Spinal cord (tissue), 10 donors: ENCODE data around the gene MS4A10. TPM values are rescaled to one million over a fixed set of nuclear protein-coding genes. Genes with fewer than 3 reads are reported as not detected.

Experiments used
- DNase-seq, 6 donors: peaks; one replicate each; pipeline versions ENCODE4 v3.0.0 to v3.0.0-alpha.2; 2013 to 2015; ENCODE audit warnings: low spot score in 6 of 6, low read depth in 4 of 6
- H3K27ac ChIP-seq: one replicate; pipeline ENCODE4 v1.5.1; 2013; ENCODE audit warnings: low read depth, low read length, control low read depth
- H3K27me3 ChIP-seq: one replicate; pipeline ENCODE4 v1.6.1; 2013; ENCODE audit warnings: low read length; ENCODE audit not compliant: control insufficient read depth, insufficient read depth
- H3K36me3 ChIP-seq: one replicate; pipeline ENCODE4 v1.6.1; 2013; ENCODE audit warnings: low read length; ENCODE audit not compliant: control insufficient read depth, insufficient read depth
- H3K4me1 ChIP-seq: one replicate; pipeline ENCODE4 v1.6.1; 2013; ENCODE audit warnings: low read length; ENCODE audit not compliant: control insufficient read depth, insufficient read depth
- H3K4me3 ChIP-seq: one replicate; pipeline ENCODE4 v1.5.1; 2013; ENCODE audit warnings: low read depth, low read length, control low read depth
- H3K9me3 ChIP-seq: one replicate; pipeline ENCODE4 v1.6.1; 2013; ENCODE audit warnings: low read length; ENCODE audit not compliant: control insufficient read depth, insufficient read depth
- WGBS: methylation state at CpG from one replicate; pipeline ENCODE4 v1.1.5; 2013; ENCODE audit warnings: missing lambda C conversion rate; ENCODE audit not compliant: insufficient coverage; 5-methylcytosine and 5-hydroxymethylcytosine counted together
- polyA plus RNA-seq, 2 donors: library from polyadenylated mRNA; unstranded; fragments of 120-200 nt; gene quantifications; one replicate each; pipeline ENCODE4 v1.2.1, GENCODE V29; 2013; ENCODE audit not compliant: insufficient read length in 2 of 2
- total RNA-seq, 2 donors: library from RNA; depleted of rRNA in 1 of 2; stranded (reverse); fragments of 120-200 nt in 1 of 2; fragments of >200 nt in 1 of 2; gene quantifications; one replicate each; pipeline versions ENCODE4 v1.2.3 to v1.2.4, GENCODE V29; 2013 to 2014
- donor health status: healthy.

The MS4A10 gene
- total and polyA plus RNA-seq, 4 donors: not detected

DNA sequence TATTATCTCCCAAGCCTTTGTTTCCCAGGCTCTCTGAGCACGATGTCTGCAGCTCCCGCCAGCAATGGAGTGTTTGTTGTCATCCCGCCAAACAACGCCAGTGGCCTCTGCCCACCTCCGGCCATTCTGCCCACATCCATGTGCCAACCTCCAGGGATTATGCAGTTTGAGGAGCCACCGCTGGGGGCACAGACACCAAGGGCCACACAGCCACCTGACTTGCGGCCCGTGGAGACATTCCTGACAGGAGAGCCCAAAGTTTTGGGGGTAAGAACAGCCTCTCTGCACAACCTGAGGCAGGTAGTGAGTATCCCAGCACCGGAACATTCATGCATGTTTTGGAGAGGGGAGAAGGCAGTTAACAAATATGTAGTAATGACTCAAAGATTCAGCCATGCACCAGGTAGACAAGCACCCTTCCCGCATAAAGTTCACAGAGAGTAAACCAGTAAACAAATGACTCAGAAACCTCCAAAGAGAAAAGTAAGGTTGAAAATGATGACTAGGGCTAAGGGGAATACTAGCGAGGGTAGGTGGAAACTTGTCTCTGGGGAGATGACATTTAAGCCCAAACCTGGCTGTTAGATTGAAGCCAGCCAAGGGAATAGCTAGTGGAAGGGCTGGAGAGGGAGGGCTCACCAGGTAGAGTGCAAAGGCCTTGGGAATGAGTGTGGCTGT lies 21.3 kb upstream of the MS4A10 start:
- 83% methylated on average over 9 of the region's 11 CpGs for WGBS
- no peaks in the 10 kb centered on the region for H3K4me1 ChIP-seq
- no peaks in the 10 kb centered on the region for H3K9me3 ChIP-seq
- DNase-seq: no peak
- H3K36me3 ChIP-seq: no peaks in the 10 kb centered on the region
- no peaks in the 10 kb centered on the region for H3K27me3 ChIP-seq
- H3K4me3 ChIP-seq: no peak overlapping the region
- no peak overlapping the region for H3K27ac ChIP-seq

DNA sequence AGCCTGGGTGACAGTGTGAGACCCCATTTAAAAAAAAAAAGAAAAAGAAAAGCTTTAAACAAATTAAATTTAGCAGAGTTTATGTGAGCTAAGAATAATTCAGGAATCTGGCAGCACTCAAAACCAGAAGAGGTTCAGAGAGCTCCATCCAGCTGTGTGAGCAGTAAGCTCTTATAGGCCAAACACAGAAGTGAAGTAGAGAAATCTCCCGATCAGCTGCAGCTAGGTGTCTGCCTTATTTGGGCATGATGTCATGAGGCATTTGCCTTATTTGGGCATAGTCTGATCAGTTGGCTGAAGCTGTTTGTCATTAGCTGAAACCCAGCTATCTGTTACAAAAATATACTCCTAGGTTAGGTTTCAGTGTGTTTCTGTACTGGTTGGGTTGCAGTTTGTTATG lies 20.3 kb upstream of the MS4A10 start:
- H3K36me3 ChIP-seq: no peaks in the 10 kb centered on the region
- H3K4me1 ChIP-seq: no peaks in the 10 kb centered on the region
- no peak for DNase-seq
- no peaks in the 10 kb centered on the region for H3K27me3 ChIP-seq
- no peak overlapping the region for H3K4me3 ChIP-seq
- WGBS: 10% methylated on average over 1 of the region's 1 CpG
- no peaks in the 10 kb centered on the region for H3K9me3 ChIP-seq
- no peak overlapping the region for H3K27ac ChIP-seq

DNA sequence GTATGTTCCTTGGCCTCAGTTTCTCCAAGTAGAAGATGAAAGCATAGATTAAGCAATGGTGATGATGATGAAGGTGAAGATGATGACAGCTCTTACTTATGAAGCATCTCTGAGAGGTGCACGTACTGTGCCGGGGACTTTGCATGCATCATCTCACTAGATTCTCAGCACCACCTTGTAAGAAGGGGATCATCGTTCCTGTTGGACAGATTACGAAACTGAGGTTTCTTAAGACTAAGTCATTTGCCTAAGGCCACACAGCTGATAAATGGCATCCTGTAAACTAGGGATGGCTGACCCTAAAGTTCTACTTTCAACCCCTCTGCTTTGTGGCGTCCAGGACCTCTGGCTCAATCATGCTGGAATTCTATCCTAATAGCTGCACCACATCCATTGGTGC lies 19.8 kb upstream of the MS4A10 start:
- Histone ChIP-seq H3K36me3 (no peaks in the 10 kb centered on the region), H3K9me3 (no peaks in the 10 kb centered on the region), H3K4me1 (no peaks in the 10 kb centered on the region), H3K27ac (no peak overlapping the region), H3K4me3 (no peak overlapping the region), H3K27me3 (no peaks in the 10 kb centered on the region)
- no peak for DNase-seq
- WGBS: 100% methylated on average over 4 of the region's 5 CpGs

DNA sequence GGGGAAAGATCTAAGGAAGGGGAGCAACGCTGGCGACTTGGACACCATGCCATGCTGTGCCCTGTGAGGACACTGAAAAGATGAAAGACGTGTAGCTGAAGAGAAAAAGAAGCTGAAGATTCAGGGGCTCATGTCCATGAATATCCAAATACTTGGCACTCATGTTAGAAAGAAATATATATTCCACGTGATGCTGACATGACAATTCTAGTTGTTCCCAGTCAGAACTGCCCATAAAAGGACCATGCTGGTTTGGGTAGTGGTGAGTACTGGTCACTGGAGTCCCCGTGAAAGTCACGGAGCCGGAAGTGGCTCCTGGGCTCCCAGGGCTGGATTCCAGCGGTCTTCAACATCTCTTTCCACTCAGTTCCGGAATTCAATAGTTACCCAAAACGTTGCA lies 18.6 kb upstream of the MS4A10 start:
- no peak overlapping the region for H3K27ac ChIP-seq
- H3K4me3 ChIP-seq: no peak overlapping the region
- H3K9me3 ChIP-seq: no peaks in the 10 kb centered on the region
- no peaks in the 10 kb centered on the region for H3K4me1 ChIP-seq
- no peak for DNase-seq
- WGBS: 100% methylated on average over 2 of the region's 10 CpGs
- no peaks in the 10 kb centered on the region for H3K27me3 ChIP-seq
- no peaks in the 10 kb centered on the region for H3K36me3 ChIP-seq

DNA sequence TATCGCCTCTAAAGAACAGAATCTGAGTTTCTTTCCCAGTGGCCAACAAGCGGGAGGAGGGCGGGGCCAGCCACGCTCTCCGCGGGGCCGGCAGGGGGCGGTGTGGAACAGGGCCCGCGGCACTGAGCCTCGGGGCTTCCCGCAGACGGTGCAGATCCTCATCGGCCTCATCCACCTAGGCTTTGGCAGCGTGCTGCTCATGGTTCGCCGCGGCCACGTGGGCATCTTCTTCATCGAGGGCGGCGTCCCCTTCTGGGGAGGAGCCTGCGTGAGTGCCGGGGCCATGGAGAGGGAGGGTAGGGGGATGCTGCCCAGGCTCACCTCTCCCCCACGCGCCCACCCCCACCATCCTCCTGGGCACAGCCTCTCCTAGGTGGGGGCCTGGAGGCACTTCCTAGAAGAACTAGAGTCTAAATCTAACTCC lies 17.7 kb upstream of the MS4A10 start:
- no peaks in the 10 kb centered on the region for H3K27me3 ChIP-seq
- WGBS: 20% methylated on average over 13 of the region's 26 CpGs
- H3K9me3 ChIP-seq: no peaks in the 10 kb centered on the region
- H3K4me1 ChIP-seq: no peaks in the 10 kb centered on the region
- no peak for DNase-seq
- no peak overlapping the region for H3K4me3 ChIP-seq
- H3K36me3 ChIP-seq: no peaks in the 10 kb centered on the region
- no peak overlapping the region for H3K27ac ChIP-seq

DNA sequence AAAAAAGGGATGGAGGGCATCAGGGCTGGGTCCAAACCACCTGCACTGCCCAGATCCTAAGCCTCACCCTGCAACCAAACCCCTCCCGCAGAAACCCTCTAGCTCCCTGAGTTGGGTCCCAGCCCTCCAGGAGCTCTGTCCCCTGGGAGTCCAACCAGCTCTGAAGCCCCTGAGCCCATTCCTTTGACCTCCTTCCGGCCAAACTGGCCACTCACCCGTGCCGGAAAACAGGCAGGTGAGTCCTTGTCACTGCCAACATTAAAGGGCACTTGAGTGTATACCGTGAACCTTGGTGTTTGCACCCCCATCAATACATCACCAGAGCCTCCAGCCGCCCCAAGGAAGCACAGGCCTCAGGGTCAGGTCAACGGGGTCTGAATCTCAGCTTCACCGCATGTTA lies 16.9 kb upstream of the MS4A10 start:
- no peaks in the 10 kb centered on the region for H3K9me3 ChIP-seq
- no peaks in the 10 kb centered on the region for H3K27me3 ChIP-seq
- 98% methylated on average over 7 of the region's 8 CpGs for WGBS
- no peak overlapping the region for H3K27ac ChIP-seq
- no peak for DNase-seq
- no peaks in the 10 kb centered on the region for H3K4me1 ChIP-seq
- H3K36me3 ChIP-seq: no peaks in the 10 kb centered on the region
- no peak overlapping the region for H3K4me3 ChIP-seq

DNA sequence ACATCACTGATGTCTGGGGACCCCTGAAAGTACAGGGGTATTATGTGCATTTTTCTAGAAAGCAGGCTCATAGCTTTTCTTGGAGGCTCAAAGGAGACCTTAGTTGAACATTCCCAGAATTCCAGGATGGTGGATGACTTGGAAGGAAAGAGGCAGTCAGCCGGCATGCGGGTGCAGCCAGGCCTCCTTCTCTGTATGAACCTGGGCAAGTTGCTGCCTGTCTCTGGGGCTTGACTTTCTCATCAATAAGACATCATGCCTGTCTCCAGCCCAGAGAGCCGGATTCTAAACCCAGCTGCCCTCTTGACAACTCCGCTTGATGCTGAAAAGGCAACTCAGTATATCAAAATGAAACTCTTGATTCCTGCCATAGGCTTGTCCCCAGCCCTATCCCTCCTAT lies 15.9 kb upstream of the MS4A10 start:
- 82% methylated on average over 4 of the region's 4 CpGs for WGBS
- Histone ChIP-seq H3K36me3 (no peaks in the 10 kb centered on the region), H3K4me1 (no peaks in the 10 kb centered on the region), H3K27me3 (no peaks in the 10 kb centered on the region), H3K9me3 (no peaks in the 10 kb centered on the region), H3K4me3 (no peak overlapping the region), H3K27ac (no peak overlapping the region)
- DNase-seq: no peak

DNA sequence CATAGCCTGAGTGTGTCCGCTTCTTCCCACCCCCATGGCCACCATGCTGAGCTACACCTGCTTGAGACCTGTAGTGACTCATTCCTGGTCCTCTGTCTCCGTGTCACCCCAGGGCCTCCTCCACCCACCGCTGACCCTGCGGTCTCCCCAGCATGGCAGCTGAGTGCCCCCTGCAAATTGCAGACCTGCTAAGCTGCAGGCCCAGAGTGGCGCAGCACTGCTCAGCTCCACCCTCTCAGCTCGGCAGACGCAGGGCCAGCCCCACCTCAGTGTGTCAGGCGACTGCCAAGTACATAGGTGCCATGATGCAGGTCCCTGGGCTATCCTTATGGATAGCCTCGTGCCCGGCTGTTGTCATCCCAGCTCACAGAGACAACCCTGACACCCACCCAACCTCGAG lies 15.3 kb upstream of the MS4A10 start:
- WGBS: 84% methylated on average over 11 of the region's 11 CpGs
- H3K36me3 ChIP-seq: no peaks in the 10 kb centered on the region
- H3K4me1 ChIP-seq: no peaks in the 10 kb centered on the region
- no peak overlapping the region for H3K27ac ChIP-seq
- no peaks in the 10 kb centered on the region for H3K9me3 ChIP-seq
- DNase-seq: no peak
- H3K27me3 ChIP-seq: no peaks in the 10 kb centered on the region
- no peak overlapping the region for H3K4me3 ChIP-seq

DNA sequence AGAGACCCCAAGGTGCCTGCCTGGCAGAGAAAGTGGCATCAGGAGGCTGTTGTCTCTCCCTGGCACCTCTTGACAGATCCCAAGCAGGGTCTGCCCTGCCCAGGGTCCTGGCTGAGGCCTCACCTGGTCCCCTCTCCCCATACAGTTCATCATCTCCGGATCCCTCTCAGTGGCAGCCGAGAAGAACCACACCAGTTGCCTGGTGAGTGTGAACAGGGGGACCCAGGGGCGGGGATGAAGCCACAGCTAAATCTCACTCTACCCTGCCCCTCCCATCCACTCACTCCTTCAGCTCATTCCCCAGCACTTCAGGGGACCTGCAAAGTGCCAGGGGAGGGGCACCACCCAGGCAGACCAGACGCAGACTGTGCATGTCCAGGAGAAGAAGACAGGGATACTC lies 14.0 kb upstream of the MS4A10 start:
- Histone ChIP-seq H3K9me3 (no peaks in the 10 kb centered on the region), H3K4me1 (peaks cover 12% of the 10 kb centered on the region)
- 93% methylated on average over 3 of the region's 4 CpGs for WGBS

DNA sequence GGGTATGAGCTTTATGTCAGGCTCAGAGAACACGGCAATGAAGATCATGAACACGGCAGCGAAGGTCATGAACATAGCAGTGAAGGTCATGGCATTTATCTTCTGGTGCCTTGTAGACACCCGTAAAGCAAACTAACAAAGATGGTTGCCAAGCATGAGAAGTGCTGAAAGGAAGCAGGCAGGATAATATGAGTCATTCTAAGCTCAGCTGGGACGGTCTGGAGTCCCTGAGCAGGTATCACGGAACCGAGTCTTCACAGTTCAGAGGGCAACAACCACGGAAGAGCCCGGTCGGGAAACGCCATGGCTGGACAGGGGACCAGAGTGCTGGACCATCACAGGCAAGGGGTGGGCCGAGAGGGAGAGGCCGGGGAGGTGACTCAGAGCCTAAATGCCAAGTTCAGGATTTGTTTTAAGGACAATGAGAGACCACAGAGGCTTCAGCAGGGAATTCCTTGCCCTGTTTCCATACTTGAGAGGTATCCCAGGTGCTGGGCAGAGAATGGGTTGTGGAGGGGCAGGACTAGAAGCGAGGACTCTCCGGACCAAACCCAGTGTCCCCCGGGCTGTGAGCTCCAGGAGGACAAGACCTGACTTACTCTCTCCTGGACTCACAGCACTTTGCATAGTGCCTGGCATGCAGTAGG lies 13.1 kb upstream of the MS4A10 start:
- WGBS: 87% methylated on average over 13 of the region's 16 CpGs
- H3K27me3 ChIP-seq: no peaks in the 10 kb centered on the region
- no peaks in the 10 kb centered on the region for H3K36me3 ChIP-seq
- peaks cover 14% of the 10 kb centered on the region for H3K4me1 ChIP-seq
- no peak overlapping the region for H3K27ac ChIP-seq
- H3K9me3 ChIP-seq: no peaks in the 10 kb centered on the region
- no peak for DNase-seq
- H3K4me3 ChIP-seq: no peak overlapping the region

More for the DNA sequence above, 14.0 kb upstream of the MS4A10 start:
- no peak for DNase-seq
- no peaks in the 10 kb centered on the region for H3K36me3 ChIP-seq
- H3K27me3 ChIP-seq: no peaks in the 10 kb centered on the region
- H3K27ac ChIP-seq: no peak overlapping the region
- H3K4me3 ChIP-seq: no peak overlapping the region
